RCC 7860 (cell line): ENCODE measurements around the gene CEP112.
A peak's percentile ranks its signal among the peaks of the same experiment; 100 is the strongest.
"Not testable (repeated sequence)": the region's sequence is repeated elsewhere in the genome, so short reads cannot be mapped to it uniquely, and the experiment has no call there.

ENCODE experiments used
- DNase-seq: peaks from one replicate; pipeline ENCODE4 v3.0.0-alpha.2; 2015; ENCODE audit warnings: low spot score
- FAIRE-seq: peaks from 2 replicates; lab custom pipeline; 2012; peaks lifted over from hg19 to GRCh38; lab: Jason Lieb, UNC

Gene CEP112

DNA sequence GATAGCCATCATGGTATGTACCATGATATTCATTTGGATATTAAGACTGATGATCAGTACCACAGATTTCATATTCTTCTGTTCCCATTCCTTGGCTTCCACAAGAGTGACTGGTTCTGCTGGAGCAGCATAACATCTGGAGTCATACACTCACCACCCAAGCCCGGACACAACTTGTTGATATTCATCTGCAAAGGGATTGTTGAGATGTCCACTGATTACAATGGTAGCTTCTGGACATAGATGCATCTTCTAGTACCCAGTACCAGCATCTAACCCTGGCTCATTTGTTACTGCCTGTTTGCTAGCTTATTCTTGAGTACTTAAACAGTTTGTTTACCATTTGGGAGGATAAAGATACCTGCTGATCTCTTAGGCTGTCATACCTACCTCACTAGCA, 394.8 kb downstream of the CEP112 start:
- FAIRE-seq (no peak), DNase-seq (no peak)

DNA sequence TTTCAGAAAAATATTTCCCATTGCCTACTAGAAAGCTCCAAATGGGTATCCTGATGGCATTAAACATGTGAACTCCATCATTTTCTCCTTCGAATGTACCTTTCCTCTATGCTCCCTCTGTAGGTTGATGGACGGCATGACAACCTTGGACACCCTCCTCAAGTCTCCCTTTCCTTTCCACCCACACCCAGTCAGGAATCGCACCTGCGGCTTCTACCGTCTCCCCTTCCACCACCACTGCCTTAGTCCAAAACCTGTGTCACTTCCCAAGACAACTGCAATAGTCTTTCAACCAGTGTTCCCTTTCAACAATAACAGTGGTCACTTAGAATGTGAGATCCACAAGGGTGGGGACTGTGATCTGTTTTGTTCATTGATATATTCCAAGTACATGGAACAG, 397.4 kb downstream of the CEP112 start:
- FAIRE-seq (no peak), DNase-seq (peak; percentile 21)

DNA sequence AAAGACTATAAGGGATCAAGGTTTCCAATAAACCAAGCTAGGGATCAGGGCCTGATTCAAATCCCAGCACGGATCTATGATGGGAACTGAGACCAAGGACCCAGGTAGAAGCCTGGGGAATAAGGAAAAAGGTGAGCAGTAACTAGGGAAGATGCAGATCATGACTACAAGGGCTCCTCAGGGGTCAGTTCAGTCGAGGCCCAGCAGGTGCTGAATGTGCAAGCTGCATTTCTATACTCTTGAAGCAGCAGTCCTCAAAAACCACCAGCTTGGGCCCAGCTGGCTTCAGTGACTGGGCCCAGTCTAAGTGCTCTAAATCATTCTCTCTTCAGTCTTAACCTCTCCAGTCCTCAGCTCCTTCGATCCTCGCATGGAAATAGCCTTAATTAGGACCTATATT, 401.7 kb downstream of the CEP112 start:
- DNase-seq (no peak), FAIRE-seq (no peak)

DNA sequence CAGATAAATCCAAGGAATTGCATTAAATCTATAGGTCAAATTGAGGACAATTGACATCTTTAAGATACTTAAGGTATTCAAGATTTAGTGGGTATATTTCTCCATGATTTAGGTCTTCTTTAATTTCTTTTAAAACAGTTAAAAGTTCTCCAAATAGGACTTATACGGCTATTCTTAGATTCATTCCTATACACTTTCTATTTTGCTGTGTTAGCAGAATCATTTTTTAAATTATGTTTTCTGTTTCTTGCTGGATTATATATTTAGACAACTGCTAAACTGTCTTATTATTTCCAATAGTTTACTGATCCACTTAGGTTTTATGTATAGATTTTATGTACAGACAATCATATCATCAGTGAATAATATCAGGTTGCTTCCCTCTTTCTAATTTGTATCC, 404.4 kb downstream of the CEP112 start:
- no peak for DNase-seq
- FAIRE-seq, result no peak

DNA sequence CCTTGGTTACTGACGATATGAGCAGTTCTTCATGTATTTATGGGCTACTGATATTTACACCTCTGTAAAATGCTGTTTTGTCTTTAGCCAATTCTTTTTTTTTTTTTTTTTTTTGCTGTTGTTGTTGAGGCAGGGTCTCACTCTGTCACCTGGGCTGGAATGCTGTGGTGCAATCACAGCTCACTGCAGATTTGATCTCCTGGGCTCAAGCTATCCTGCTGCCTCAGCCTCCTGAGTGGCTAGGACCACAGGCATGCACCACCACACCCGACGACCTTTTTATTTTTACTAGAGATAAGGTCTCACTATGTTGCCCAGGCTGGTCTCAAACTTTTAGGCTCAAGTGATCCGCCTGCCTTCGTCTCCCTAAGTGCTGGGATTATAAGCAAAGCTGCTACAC, 405.5 kb downstream of the CEP112 start:
- DNase-seq (no peak), FAIRE-seq (no peak)

DNA sequence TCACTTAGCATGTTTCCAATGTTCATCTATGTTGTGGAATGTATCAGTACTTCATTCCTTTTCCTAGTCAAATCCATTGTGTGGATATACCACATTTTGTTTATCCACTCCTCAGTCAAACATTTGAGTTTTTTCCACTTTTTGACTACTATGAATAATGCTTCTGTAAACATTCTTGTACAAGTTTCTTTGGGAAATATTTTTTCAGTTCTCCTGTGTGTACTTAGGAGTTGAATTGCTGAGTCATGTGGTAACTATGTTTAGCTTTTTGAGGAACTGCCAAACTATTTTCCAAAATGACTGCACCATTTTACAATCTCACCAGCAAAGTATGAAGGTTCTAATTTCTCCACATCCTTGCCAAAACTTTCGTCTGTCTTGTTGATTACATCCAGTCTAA, 406.8 kb downstream of the CEP112 start:
- peak; percentile 96 for FAIRE-seq
- peak; percentile 88 for DNase-seq

DNA sequence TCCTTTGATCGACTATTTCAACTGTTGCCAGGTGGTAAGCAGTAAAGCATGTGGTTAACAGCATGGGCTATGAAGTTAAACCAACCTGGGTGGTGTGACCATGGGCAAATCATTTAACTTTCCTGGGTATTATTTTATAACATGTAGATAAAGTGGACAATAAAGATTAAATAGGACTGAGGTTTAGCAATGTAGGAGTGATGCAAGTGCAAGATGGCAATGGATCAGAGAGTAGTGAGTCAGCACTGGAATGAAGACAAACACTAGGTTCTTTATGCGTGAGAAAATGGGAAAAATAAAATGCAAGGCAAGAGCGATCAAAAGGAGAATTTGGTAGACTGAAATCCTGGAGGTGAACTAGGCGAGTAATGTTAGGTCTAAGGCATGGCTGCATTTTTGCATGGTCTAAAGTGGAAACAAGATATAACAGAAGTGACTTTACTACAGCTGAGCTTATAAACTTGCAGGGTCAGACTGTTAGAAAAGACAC, 408.0 kb downstream of the CEP112 start:
- FAIRE-seq, result peak; percentile 92
- peak; percentile 78 for DNase-seq

DNA sequence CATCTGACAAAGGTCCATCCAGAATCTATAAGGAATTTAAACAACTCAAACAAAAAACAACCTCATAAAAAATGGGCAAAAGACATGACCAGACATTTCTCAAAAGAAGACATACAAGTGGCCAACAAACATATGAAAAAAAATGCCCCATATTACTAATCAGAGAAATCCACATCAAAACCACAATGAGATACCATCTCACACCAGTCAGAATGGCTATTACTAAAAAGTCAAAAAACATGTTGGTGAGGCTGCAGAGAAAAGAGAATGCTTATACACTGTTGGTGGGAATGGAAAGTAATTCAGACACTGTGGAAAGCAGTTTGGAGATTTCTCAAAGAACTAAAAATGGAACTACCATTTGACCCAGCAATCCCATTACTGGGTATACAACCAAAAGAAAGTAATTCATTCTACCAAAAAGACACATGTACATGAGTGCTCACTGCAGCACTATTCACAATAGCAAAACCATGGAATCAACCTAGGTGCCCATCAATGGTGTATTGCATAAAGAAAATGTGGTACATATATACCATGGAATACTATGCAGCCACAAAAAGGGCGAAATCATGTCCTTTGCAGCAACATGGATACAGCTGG, 409.7 kb downstream of the CEP112 start:
- not testable (repeated sequence) for DNase-seq, FAIRE-seq

DNA sequence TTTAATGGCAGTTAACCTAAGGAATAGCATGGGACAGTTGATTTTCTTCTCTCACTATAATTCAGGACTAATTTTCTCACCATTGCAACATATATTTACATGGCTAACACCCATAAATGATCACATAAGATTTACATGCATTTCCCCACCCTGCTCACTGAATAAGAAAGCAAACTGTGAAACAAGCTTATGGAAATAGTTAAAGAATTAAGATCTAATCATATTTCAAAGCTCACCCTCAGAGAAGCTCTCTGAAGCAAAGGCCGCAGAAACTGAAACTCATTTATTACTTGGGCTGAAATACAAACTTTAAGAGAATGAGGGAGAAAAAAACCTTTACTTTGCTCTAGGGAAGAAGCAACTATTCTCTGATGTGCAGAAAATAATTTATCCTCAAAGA, 411.8 kb downstream of the CEP112 start:
- no peak for FAIRE-seq

DNA sequence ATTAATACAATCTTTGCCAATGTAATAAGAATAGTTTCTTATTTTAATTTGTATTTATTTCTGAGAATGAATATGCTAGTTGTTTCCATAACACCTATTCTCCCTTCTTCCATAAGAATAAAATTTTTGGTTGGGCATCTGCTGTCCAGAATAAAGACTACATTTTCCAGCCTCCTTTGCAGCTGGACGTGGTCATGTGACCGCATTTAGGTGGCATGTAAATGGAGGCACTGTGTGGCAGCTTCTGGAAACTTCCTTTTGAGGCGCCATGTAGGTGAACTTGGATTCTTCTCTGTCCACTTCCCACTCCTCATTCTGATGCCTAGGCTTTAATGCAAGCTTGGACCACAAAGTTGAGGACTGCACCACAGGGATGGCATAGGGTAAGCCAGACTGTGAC, 415.0 kb downstream of the CEP112 start:
- FAIRE-seq (no peak), DNase-seq (no peak)

More for the DNA sequence above, 411.8 kb downstream of the CEP112 start:
- no peak for DNase-seq

DNA sequence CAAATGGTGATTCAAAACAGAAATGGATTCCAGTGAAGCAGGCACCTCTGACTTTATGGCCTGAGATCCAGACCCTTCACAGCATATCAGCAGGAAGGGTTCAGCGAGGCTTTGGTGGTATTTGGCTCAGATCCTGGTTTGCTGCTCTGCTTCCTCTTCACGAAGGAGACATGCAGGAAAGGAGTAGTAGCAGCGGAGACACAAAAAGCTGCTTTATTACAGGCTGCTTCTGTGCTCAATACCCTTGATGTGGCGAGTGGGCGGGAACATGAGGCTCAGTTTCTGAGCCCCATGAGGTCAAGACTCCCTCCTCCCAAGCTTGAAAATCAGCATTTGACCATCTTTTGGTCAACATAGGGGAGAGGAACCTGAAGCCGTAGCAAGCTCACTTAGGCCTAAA, 417.1 kb downstream of the CEP112 start:
- no peak for DNase-seq
- no peak for FAIRE-seq

DNA sequence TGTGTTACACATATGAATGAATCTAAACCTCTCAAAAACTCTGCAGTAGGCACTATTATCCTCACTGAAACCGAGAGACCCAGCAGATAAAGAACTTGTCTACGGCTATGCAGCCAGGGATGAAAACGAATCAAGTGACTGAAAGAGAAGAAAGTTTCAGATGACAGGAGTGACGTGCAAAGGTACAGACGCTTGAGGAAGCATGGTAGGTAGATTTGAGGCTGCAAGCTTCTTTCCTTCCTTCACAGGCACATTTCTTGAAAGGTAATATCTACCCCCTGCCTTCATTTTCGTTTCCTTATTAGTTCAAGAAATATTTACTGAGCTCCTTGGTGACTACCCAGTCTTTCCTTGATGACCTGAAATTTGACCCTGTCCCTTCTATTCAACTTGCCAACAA, 418.9 kb downstream of the CEP112 start:
- FAIRE-seq, result no peak
- DNase-seq, result no peak

DNA sequence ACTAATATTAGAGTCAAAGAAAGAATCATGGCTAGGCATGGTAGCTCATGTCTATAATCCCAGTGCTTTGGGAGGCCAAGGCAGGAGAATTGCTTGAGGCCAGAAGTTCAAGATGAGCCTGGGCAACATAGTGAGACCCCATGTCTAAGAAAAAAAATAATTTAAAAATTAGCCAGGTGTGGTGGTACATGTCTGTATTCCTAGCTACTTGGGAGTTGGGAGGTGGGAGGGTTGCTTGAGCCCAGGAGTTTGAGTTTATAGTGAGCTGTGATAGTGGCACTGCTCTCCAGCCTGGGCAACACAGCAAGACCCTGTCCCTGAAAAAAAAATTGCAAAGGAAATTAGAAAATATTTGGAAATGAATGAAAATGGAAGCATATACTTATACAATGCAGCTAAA, 420.2 kb downstream of the CEP112 start:
- DNase-seq, result no peak
- FAIRE-seq, result no peak

DNA sequence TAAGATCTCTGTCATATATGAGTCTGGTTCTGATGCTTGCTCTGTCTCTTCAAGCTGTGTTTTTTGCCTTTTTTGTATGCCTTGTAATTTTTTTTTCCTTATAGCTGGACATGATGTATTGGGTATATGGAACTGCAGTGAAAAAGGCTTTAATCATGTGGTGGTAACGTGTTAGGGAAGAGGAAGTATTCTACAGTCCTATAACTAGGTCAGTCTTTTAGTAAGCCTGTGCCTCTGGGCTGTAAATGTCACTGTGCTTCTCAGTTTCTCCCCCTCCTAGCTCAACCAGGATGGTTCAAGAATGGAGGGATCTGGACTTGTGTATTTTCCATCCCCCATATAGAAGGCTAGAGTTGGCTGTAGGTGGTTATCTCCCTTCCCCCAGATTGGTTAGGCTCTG, 428.1 kb downstream of the CEP112 start:
- DNase-seq (no peak), FAIRE-seq (no peak)

DNA sequence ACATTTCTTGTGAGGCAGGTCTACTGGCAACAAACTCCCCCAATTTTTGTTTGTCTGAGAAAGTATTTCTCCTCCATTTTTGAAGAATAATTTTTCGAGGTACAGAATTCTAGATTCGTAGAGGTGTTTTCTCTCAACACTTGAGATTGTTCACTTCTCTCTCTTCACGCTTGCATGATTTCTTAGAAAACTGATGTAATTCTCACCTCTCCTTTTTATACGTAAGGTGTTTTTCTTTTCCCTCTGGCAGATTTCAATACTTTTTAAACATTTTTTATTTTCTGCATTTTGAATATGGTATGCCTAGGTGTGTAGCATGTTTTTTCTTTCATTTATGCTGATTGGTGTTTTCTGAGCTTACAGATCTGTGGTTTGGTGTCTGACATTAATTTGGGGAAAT, 429.0 kb downstream of the CEP112 start:
- FAIRE-seq (no peak), DNase-seq (no peak)

DNA sequence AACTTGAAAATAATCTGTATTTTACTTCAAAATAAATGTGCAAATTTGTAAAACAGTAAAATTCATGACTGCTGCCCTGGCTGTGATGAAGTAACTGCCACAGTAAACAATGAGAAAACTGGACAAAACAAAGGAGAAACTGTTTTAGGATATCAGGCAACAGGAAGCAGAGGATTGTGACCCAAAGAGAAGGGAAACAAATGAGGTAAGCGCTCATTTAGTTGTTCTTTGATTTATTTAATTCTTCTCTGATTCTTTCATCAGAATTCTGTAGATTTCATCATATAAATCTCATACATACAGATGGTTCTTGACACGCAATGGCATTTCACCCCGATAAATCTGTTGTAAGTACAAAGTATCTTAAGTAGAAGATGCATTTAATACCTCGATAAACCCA, 432.4 kb downstream of the CEP112 start:
- no peak for DNase-seq
- FAIRE-seq, result no peak

DNA sequence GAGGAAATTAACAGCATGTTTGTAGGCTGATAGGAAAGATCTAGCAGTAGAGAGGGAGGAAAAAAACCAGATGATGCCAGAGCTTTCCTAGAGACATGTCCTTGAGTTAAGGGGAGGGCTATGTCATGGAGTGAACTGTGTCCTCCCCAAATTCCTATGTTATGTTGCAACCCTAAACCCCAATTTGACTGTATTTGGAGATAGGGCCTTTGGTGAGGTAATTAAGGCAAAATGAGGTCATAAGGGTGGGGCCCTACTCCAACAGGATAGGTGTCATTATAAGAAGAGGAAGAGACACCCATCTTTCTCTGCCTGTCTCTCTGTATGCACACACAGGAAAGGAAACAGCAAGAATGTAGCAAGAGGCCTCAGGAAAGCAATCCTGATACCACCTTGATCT, 435.2 kb downstream of the CEP112 start:
- DNase-seq, result no peak
- FAIRE-seq, result no peak

DNA sequence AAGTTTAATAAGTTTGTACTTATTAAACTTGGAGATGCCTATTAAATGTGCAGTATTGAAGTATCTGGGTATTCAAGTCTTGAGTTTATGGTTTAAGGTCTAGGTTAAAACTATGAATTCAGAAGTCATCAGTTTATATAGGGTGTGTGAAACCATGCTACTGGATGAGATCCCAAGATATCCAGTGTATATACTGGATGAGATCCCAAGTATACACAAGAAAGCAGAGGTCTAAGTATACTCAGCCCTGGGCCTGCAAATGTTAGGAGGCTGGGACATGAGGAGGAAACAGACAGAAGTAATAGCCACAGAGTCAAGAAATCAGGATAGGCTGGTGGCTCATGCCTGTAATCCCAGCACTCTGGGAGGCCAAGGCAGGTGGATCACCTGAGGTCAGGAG, 436.1 kb downstream of the CEP112 start:
- FAIRE-seq (no peak), DNase-seq (no peak)

DNA sequence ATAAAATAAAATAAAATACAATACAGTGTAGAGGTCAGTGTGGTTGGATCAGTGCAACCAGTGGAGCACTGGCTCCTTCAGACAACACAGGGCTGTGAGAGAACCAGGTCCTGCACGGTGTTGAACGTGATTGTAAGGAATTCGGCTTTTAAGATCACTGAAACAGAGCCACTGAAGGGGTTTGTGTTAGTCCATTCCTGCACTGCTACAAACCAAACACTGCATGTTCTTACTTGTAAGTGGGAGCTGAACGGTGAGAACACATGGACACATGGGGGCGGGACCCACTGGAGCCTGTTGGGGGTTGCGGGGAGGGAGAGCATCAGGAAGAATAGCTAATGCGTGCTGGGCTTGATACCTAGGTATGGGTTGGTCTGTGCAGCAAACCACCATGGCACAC, 437.3 kb downstream of the CEP112 start:
- FAIRE-seq, result no peak
- DNase-seq, result no peak

DNA sequence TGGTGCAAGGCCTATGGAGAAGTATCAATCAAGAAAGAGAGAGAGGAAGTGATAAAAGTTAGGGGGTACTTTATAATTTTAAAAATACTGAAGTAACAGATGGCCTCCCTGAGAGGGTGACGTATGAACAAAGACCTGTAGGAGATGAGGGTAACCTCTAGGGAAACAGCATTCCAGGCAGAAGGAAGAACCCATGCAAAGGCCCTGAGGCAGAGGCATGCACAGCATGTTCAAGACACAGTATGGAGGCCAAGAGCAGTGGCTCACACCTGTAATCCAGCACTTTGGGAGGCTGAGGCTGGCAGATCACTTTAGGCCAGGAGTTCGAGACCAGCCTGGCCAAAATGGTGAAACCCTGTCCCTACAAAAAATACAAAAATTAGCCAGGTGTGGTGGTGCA, 437.9 kb downstream of the CEP112 start:
- no peak for DNase-seq
- FAIRE-seq, result no peak

DNA sequence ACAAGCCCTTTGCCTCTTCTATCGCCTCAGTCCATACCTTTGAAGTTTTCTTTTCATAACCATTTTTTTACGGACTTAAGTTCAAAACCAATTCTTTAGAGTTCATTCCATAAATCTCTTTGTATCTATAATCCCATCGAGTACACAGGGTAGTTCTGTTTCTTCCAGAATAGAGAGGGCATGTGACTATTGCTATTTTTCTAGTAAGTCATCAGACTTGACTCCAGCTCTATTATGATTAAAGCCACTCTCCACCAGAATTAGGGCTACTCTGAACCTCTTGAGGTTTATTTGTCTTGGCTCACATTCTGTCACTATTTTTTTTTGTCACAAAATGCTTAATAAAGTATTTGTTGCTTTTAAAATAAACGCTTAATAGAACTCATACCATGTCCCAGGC, 438.6 kb downstream of the CEP112 start:
- no peak for DNase-seq
- no peak for FAIRE-seq

DNA sequence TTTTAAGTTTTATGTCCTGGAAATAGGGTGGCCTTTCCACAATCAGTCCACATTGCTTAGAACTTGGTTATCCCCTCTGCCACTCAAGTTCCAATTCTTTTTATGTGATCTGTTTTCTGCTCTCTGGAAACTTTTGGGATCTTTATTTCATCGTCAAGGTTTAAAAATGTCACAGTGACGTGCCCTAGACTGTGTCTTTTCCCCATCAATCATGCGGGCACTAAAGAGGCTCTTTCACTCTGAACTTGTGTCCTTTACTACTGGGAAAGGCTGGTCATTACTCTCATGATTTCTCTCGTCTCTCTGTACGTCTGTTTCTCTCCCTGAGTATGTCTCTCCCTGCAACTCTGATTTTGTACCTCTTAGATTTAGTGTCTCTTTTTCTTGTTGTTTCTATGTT, 440.7 kb downstream of the CEP112 start:
- FAIRE-seq (no peak), DNase-seq (no peak)

DNA sequence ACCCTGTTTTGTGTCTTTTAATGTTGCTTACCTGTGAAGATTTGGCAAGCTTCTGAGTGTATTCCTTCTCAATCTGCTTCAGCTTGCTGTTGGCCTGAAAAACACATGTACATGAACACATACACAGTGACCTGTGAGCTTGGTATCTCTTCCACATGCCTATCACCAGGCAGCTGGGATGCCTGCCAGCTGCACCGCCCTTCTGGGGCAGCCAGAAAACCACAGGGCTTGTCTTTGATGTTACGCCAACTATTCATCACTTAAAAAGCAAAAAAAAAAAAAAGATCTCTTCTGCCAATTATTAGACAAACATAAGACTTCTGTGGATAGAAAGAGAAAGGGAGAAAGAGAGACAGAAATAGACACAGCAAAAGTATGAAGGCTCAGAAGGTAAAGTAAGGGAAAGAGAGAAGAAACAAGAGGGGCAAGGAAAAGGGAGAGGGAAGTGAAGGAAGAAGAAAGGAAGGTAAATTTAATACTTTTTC, 441.3 kb downstream of the CEP112 start:
- peak; percentile 98 for FAIRE-seq
- DNase-seq, result peak; percentile 92
